ENCODE results near the gene SMIM45.

Gene SMIM45

DNA sequence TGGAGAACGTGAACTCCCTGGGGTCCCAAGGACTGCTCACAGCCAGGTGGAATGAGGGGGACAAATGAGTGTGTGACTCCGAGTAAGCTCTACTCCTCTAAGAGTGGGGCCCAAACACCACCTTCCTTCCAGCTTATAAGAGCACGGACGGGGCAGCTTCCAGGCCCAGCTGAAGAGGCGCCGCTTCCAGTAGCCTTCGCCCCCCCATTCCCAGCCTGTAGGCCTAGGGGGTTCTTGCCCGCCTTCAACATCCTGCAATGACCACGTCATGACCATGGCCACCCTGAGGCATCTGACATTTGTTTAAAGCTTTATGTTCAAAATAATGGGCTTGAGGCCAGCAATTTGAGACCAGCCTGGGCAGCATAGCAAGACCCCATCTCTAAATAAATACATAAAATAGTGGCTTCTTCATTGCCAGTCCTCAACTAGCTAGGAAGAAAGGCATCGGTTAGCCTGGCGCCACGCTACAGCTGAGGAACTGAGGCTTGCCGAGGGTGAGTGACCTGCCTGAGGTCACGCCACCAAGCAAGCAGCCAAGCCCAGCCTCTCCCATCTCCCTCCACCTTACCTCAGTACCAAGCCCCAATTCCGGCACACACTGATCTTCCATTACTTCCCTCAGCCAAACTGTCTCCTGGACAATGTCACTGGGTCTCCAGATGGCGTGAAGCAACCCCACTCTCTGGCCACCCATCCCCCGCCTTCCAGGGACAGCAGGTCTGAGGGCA lies 17.5 kb upstream of the SMIM45 start:
- no peak for DNase-seq (ENCODE audit: unreplicated experiment)
- CTCF ChIA-PET, result no interaction called here
- TF ChIP-seq, protein P1, sequence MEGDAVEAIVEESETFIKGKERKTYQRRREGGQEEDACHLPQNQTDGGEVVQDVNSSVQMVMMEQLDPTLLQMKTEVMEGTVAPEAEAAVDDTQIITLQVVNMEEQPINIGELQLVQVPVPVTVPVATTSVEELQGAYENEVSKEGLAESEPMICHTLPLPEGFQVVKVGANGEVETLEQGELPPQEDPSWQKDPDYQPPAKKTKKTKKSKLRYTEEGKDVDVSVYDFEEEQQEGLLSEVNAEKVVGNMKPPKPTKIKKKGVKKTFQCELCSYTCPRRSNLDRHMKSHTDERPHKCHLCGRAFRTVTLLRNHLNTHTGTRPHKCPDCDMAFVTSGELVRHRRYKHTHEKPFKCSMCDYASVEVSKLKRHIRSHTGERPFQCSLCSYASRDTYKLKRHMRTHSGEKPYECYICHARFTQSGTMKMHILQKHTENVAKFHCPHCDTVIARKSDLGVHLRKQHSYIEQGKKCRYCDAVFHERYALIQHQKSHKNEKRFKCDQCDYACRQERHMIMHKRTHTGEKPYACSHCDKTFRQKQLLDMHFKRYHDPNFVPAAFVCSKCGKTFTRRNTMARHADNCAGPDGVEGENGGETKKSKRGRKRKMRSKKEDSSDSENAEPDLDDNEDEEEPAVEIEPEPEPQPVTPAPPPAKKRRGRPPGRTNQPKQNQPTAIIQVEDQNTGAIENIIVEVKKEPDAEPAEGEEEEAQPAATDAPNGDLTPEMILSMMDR (IDR thresholded peaks at IDR 0.05; ENCODE audit: unreplicated experiment), result no peak
- Mint-ChIP-seq H3K4me3 (ENCODE audit: unreplicated experiment) (no peak overlapping the region), H3K4me1 (ENCODE audit: insufficient read depth, unreplicated experiment) (no peaks in the 10 kb centered on the region), H3K36me3 (ENCODE audit: insufficient read depth, unreplicated experiment) (no peaks in the 10 kb centered on the region), H3K27ac (ENCODE audit: low read depth, unreplicated experiment) (no peak overlapping the region), H3K9me3 (ENCODE audit: unreplicated experiment) (no peaks in the 10 kb centered on the region), H3K27me3 (ENCODE audit: insufficient read depth, unreplicated experiment) (no peaks in the 10 kb centered on the region)
- intact Hi-C loops (cut with micrococcal nuclease), result no loop called here
- POLR2A ChIA-PET, result no interaction called here
- no TSS peak for BruUV-seq (replicated peaks)

DNA sequence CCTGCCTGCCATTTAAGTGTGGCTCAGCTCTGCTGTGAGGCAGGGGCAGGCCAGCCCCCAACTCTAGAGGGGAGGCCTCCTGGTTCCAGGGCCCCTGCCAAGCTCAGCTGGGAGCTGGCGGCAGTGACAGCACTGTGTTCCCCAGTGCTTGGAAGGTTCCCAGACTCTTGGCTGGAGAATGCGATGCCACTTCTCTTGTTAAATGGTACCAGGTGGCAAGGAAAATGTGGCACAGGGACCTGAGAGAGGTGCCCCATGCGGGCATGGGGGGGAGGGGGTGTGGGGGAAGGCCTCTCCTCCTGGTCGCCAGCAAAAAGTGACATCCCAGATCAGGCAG lies 17.0 kb upstream of the SMIM45 start:
- DNase-seq (ENCODE audit: unreplicated experiment), result no peak
- TF ChIP-seq, protein P1 (IDR thresholded peaks at IDR 0.05; ENCODE audit: unreplicated experiment), result no peak
- POLR2A ChIA-PET, result no interaction called here
- Mint-ChIP-seq H3K36me3 (ENCODE audit: insufficient read depth, unreplicated experiment) (no peaks in the 10 kb centered on the region), H3K9me3 (ENCODE audit: unreplicated experiment) (no peaks in the 10 kb centered on the region), H3K27ac (ENCODE audit: low read depth, unreplicated experiment) (no peak overlapping the region), H3K4me1 (ENCODE audit: insufficient read depth, unreplicated experiment) (no peaks in the 10 kb centered on the region), H3K4me3 (ENCODE audit: unreplicated experiment) (no peak overlapping the region), H3K27me3 (ENCODE audit: insufficient read depth, unreplicated experiment) (no peaks in the 10 kb centered on the region)
- intact Hi-C loops (cut with micrococcal nuclease), result no loop called here
- BruUV-seq (replicated peaks), result no TSS peak
- CTCF ChIA-PET, result no interaction called here

DNA sequence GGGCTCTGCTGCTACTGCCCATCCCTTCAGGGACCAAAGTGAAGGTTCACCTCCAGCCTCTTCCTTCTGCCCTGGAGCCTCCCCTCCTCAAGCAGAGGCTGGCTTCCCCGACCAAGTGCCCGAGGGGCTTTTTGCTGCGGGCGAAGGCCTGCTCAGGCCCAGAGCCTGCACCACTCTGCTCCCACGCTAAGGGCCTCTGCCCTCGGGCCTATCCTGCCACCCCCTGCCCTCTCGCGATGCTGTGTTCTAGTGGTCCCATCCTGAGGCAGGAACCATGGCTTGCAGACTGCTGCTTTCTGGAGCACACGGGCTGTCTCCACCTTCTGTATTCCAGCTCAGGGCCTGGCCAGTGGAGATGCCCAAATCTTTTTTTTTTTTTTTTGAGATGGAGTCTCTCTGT lies 16.4 kb upstream of the SMIM45 start:
- Mint-ChIP-seq H3K27ac (ENCODE audit: low read depth, unreplicated experiment) (no peak overlapping the region), H3K36me3 (ENCODE audit: insufficient read depth, unreplicated experiment) (peaks cover 1% of the 10 kb centered on the region), H3K9me3 (ENCODE audit: unreplicated experiment) (no peaks in the 10 kb centered on the region), H3K27me3 (ENCODE audit: insufficient read depth, unreplicated experiment) (no peaks in the 10 kb centered on the region), H3K4me1 (ENCODE audit: insufficient read depth, unreplicated experiment) (peaks cover 1% of the 10 kb centered on the region), H3K4me3 (ENCODE audit: unreplicated experiment) (no peak overlapping the region)
- CTCF ChIA-PET, result no interaction called here
- TF ChIP-seq, protein P1 (IDR thresholded peaks at IDR 0.05; ENCODE audit: unreplicated experiment), result no peak
- intact Hi-C loops (cut with micrococcal nuclease), result no loop called here
- POLR2A ChIA-PET, result no interaction called here
- no TSS peak for BruUV-seq (replicated peaks)
- no peak for DNase-seq (ENCODE audit: unreplicated experiment)

DNA sequence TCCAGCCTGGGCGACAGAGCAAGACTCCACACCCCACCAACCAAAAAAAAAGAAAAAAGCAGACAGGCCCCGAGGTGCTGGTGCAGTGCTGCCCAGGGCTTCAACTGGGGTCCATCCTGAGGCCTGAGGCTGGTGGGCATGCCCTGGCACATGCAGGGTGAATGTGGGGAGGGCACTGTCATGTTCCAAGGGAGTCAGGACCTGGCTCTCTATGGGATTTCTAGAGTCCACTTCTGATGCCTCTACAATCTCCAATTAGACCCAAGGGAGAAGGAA lies 15.1 kb upstream of the SMIM45 start:
- TF ChIP-seq, protein P1 (IDR thresholded peaks at IDR 0.05; ENCODE audit: unreplicated experiment), result no peak
- Mint-ChIP-seq H3K36me3 (ENCODE audit: insufficient read depth, unreplicated experiment) (peaks cover 7% of the 10 kb centered on the region), H3K27ac (ENCODE audit: low read depth, unreplicated experiment) (no peak overlapping the region), H3K9me3 (ENCODE audit: unreplicated experiment) (no peaks in the 10 kb centered on the region), H3K4me1 (ENCODE audit: insufficient read depth, unreplicated experiment) (peaks cover 12% of the 10 kb centered on the region), H3K27me3 (ENCODE audit: insufficient read depth, unreplicated experiment) (no peaks in the 10 kb centered on the region), H3K4me3 (ENCODE audit: unreplicated experiment) (no peak overlapping the region)
- no peak for DNase-seq (ENCODE audit: unreplicated experiment)
- no TSS peak for BruUV-seq (replicated peaks)
- ChIA-PET CTCF (no interaction called here), POLR2A (interaction anchor here (1.0 kb wide), 1 partner anchor 11 kb away, joined by 3 read pairs; the partner anchor contains the start of gene TNFRSF13C)
- intact Hi-C loops (cut with micrococcal nuclease), result no loop called here
